OCI-LY3 (cell line): ENCODE data around the gene CD79B.

Experiments
- CTCF ChIP-seq: fragments of 200-600, 300-600 bp; sonication (generic); IDR thresholded peaks from 2 replicates; pipeline ENCODE4 v1.5.1; 2014; ENCODE audit warnings: antibody characterized with exemption, low read length, low read depth
- EZH2phosphoT487 ChIP-seq: fragments of 200-600 bp; shearing (Covaris generic); IDR thresholded peaks from 2 replicates; pipeline ENCODE4 v1.6.1; 2018; ENCODE audit warnings: antibody characterized with exemption, mixed run types, low read depth

- TF ChIP-seq CTCF (no peak), EZH2phosphoT487 (no peak)
These were observed 14.5 kb downstream of the CD79B start for GRCh38 chr17:63917646-63918045.
